ENCODE results near the gene CASP1.

Gene CASP1

GRCh38 chr11:104984808-104985207 lies 50.1 kb downstream of the CASP1 start:
- no peak for DNase-seq (ENCODE audit: low spot score)

GRCh38 chr11:104979839-104980238 lies 55.1 kb downstream of the CASP1 start:
- no peak for DNase-seq (ENCODE audit: low spot score)
